Uterus (tissue), 2 donors: Measurements from ENCODE around the gene ARRDC3.

Experiments
- CTCF ChIP-seq, 4 experiments: fragments of 200-600 bp in 2 of 4; fragments of 450-650 bp in 2 of 4; sonication (generic) in 2 of 4; IDR thresholded peaks; one replicate each; pipeline ENCODE4 v1.5.1; 2016 to 2019; ENCODE audit warnings: antibody characterized with exemption in 4 of 4, mild to moderate bottlenecking in 2 of 4, moderate library complexity in 1 of 4
- POLR2A ChIP-seq, 2 donors: fragments of 450-650 bp; IDR thresholded peaks; one replicate each; pipeline ENCODE4 v1.6.1; 2016; ENCODE audit warnings: antibody characterized with exemption in 2 of 2, mild to moderate bottlenecking in 1 of 2, moderate library complexity in 1 of 2

GRCh38 chr5:91380491-91381238, 2.5 kb downstream of the ARRDC3 start:
- TF ChIP-seq CTCF (IDR thresholded peaks at IDR 0.05) (peak in 1 of 4 experiments; percentile 23), POLR2A (IDR thresholded peaks at IDR 0.05) (peak; percentile 87 to 92)
